ENCODE measurements around the gene TTC27.

DNA sequence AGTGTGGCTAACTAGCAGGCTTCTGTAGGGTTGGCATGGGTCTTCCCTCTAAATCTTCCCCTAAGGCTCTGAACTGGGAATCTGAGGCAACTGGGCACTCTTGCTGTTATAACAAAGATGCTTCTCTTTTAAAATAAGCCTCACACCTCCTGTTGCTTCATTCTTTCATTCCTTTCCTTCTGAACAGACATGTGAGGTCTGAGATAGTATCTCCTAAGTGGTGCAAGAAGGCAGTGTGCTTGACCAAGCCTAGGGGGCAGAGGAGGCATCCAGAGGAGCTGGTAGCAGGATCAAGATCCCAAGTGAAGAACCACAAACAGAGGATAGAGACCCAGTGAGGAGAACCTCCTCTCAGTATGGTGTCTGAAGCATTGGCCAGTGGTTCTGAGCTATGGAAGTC is 90.9 kb downstream of the TTC27 start:
- TF ChIP-seq, protein P1, sequence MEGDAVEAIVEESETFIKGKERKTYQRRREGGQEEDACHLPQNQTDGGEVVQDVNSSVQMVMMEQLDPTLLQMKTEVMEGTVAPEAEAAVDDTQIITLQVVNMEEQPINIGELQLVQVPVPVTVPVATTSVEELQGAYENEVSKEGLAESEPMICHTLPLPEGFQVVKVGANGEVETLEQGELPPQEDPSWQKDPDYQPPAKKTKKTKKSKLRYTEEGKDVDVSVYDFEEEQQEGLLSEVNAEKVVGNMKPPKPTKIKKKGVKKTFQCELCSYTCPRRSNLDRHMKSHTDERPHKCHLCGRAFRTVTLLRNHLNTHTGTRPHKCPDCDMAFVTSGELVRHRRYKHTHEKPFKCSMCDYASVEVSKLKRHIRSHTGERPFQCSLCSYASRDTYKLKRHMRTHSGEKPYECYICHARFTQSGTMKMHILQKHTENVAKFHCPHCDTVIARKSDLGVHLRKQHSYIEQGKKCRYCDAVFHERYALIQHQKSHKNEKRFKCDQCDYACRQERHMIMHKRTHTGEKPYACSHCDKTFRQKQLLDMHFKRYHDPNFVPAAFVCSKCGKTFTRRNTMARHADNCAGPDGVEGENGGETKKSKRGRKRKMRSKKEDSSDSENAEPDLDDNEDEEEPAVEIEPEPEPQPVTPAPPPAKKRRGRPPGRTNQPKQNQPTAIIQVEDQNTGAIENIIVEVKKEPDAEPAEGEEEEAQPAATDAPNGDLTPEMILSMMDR (IDR thresholded peaks at IDR 0.05), result no peak
- no peak for TF ChIP-seq ZFX (IDR thresholded peaks at IDR 0.05; ENCODE audit: borderline replicate concordance)

Measured in 22Rv1 (cell line).